ENCODE results near the gene PAX7.
A peak's percentile ranks its signal among the peaks of the same experiment; 100 is the strongest.

Gene PAX7

GRCh38 chr1:18711536-18712251 is 81.0 kb downstream of the PAX7 start:
- Histone ChIP-seq H3K18ac (ENCODE audit: low read length) (no peak overlapping the region), H3K4ac (ENCODE audit: low read depth, low read length) (no peak overlapping the region), H3K27me3 (ENCODE audit: insufficient read depth, low read length, poor library complexity) (peaks cover 3% of the 10 kb centered on the region), H3K36me3 (ENCODE audit: control insufficient read depth, insufficient read depth, low read length) (no peaks in the 10 kb centered on the region), H3K56ac (ENCODE audit: low read length) (no peak overlapping the region), H2BK120ac (ENCODE audit: low read depth, low read length) (no peak overlapping the region), H3K9ac (ENCODE audit: low read length) (no peak overlapping the region), H3K4me1 (ENCODE audit: control insufficient read depth, low read depth, low read length) (no peaks in the 10 kb centered on the region), H3K79me1 (ENCODE audit: low read length) (no peaks in the 10 kb centered on the region), H3K23ac (ENCODE audit: low read length) (no peak overlapping the region), H3K79me2 (ENCODE audit: control insufficient read depth, insufficient read depth, low read length) (no peaks in the 10 kb centered on the region), H4K5ac (ENCODE audit: low read length) (no peak overlapping the region), H2AK5ac (ENCODE audit: low read length) (no peak overlapping the region), H3K4me2 (ENCODE audit: low read length) (no peak overlapping the region), H2BK5ac (ENCODE audit: low read length) (no peak overlapping the region), H2BK15ac (replicated peaks; ENCODE audit: low read depth) (no peak overlapping the region), H3K27ac (ENCODE audit: low read depth, low read length) (no peak overlapping the region), H3K4me3 (ENCODE audit: low read length) (no peak overlapping the region), H4K8ac (ENCODE audit: low read depth, low read length) (no peak overlapping the region)
- DNase-seq: no peak
- WGBS (ENCODE audit: extremely low coverage, insufficient coverage, low lambda C conversion rate): no CpG with 5 or more reads among the region's 11 CpGs

- no peak overlapping the region for H3K4me3 ChIP-seq (ENCODE audit: low read length)
- no peak overlapping the region for H3K23ac ChIP-seq (ENCODE audit: low read length)
- H3K56ac ChIP-seq (ENCODE audit: low read length): no peak overlapping the region
- H4K5ac ChIP-seq (ENCODE audit: low read length): no peak overlapping the region
- H4K8ac ChIP-seq (ENCODE audit: low read depth, low read length): no peak overlapping the region
- no peak overlapping the region for H2BK5ac ChIP-seq (ENCODE audit: low read length)
- H3K36me3 ChIP-seq (ENCODE audit: control insufficient read depth, insufficient read depth, low read length): no peaks in the 10 kb centered on the region
- no peak overlapping the region for H3K27ac ChIP-seq (ENCODE audit: low read depth, low read length)
- no peaks in the 10 kb centered on the region for H3K79me2 ChIP-seq (ENCODE audit: control insufficient read depth, insufficient read depth, low read length)
- H3K27me3 ChIP-seq (ENCODE audit: insufficient read depth, low read length, poor library complexity): peaks cover 7% of the 10 kb centered on the region
- no peak overlapping the region for H2BK120ac ChIP-seq (ENCODE audit: low read depth, low read length)
- H2AK5ac ChIP-seq (ENCODE audit: low read length): no peak overlapping the region
- no CpG with 5 or more reads among the region's 5 CpGs for WGBS (ENCODE audit: extremely low coverage, insufficient coverage, low lambda C conversion rate)
- no peak overlapping the region for H2BK15ac ChIP-seq (replicated peaks; ENCODE audit: low read depth)
- no peak overlapping the region for H3K9ac ChIP-seq (ENCODE audit: low read length)
- no peaks in the 10 kb centered on the region for H3K79me1 ChIP-seq (ENCODE audit: low read length)
- H3K4ac ChIP-seq (ENCODE audit: low read depth, low read length): no peak overlapping the region
- no peak overlapping the region for H3K18ac ChIP-seq (ENCODE audit: low read length)
- H3K4me1 ChIP-seq (ENCODE audit: control insufficient read depth, low read depth, low read length): no peaks in the 10 kb centered on the region
- no peak overlapping the region for H3K4me2 ChIP-seq (ENCODE audit: low read length)
- DNase-seq: no peak
Observed at GRCh38 chr1:18712252-18712600, 81.6 kb downstream of the PAX7 start.

- Histone ChIP-seq H3K27me3 (ENCODE audit: insufficient read depth, low read length, poor library complexity) (peaks cover 15% of the 10 kb centered on the region), H3K18ac (ENCODE audit: low read length) (no peak overlapping the region), H3K9ac (ENCODE audit: low read length) (no peak overlapping the region), H2AK5ac (ENCODE audit: low read length) (no peak overlapping the region), H3K79me2 (ENCODE audit: control insufficient read depth, insufficient read depth, low read length) (no peaks in the 10 kb centered on the region), H3K4me1 (ENCODE audit: control insufficient read depth, low read depth, low read length) (no peaks in the 10 kb centered on the region), H3K4me3 (ENCODE audit: low read length) (no peak overlapping the region), H2BK5ac (ENCODE audit: low read length) (no peak overlapping the region), H2BK15ac (replicated peaks; ENCODE audit: low read depth) (no peak overlapping the region), H3K27ac (ENCODE audit: low read depth, low read length) (no peak overlapping the region), H3K56ac (ENCODE audit: low read length) (no peak overlapping the region), H4K8ac (ENCODE audit: low read depth, low read length) (no peak overlapping the region), H3K4me2 (ENCODE audit: low read length) (no peak overlapping the region), H3K23ac (ENCODE audit: low read length) (no peak overlapping the region), H3K36me3 (ENCODE audit: control insufficient read depth, insufficient read depth, low read length) (no peaks in the 10 kb centered on the region), H4K5ac (ENCODE audit: low read length) (no peak overlapping the region), H3K79me1 (ENCODE audit: low read length) (no peaks in the 10 kb centered on the region), H2BK120ac (ENCODE audit: low read depth, low read length) (no peak overlapping the region), H3K4ac (ENCODE audit: low read depth, low read length) (no peak overlapping the region)
- whole genome bisulfite sequencing (ENCODE audit: extremely low coverage, insufficient coverage, low lambda C conversion rate): no CpG with 5 or more reads among the region's 12 CpGs
- no peak for DNase-seq
Observed at GRCh38 chr1:18714404-18715175, 83.9 kb downstream of the PAX7 start.

GRCh38 chr1:18716112-18716784 is 85.6 kb downstream of the PAX7 start:
- Histone ChIP-seq H2BK5ac (ENCODE audit: low read length) (no peak overlapping the region), H3K79me2 (ENCODE audit: control insufficient read depth, insufficient read depth, low read length) (no peaks in the 10 kb centered on the region), H2BK120ac (ENCODE audit: low read depth, low read length) (no peak overlapping the region), H4K8ac (ENCODE audit: low read depth, low read length) (no peak overlapping the region), H3K27me3 (ENCODE audit: insufficient read depth, low read length, poor library complexity) (peaks cover 15% of the 10 kb centered on the region), H3K4me3 (ENCODE audit: low read length) (no peak overlapping the region), H3K4me1 (ENCODE audit: control insufficient read depth, low read depth, low read length) (no peaks in the 10 kb centered on the region), H3K18ac (ENCODE audit: low read length) (no peak overlapping the region), H3K4ac (ENCODE audit: low read depth, low read length) (no peak overlapping the region), H3K79me1 (ENCODE audit: low read length) (no peaks in the 10 kb centered on the region), H2AK5ac (ENCODE audit: low read length) (no peak overlapping the region), H4K5ac (ENCODE audit: low read length) (no peak overlapping the region), H3K23ac (ENCODE audit: low read length) (no peak overlapping the region), H3K4me2 (ENCODE audit: low read length) (no peak overlapping the region), H3K27ac (ENCODE audit: low read depth, low read length) (no peak overlapping the region), H3K56ac (ENCODE audit: low read length) (peak overlapping the region; percentile 65), H3K36me3 (ENCODE audit: control insufficient read depth, insufficient read depth, low read length) (no peaks in the 10 kb centered on the region), H3K9ac (ENCODE audit: low read length) (no peak overlapping the region), H2BK15ac (replicated peaks; ENCODE audit: low read depth) (no peak overlapping the region)
- WGBS (ENCODE audit: extremely low coverage, insufficient coverage, low lambda C conversion rate): 100% methylated on average over 1 of the region's 15 CpGs
- DNase-seq: no peak

GRCh38 chr1:18716785-18717678 is 86.4 kb downstream of the PAX7 start:
- H3K27me3 ChIP-seq (ENCODE audit: insufficient read depth, low read length, poor library complexity): peaks cover 15% of the 10 kb centered on the region
- no peak overlapping the region for H3K4ac ChIP-seq (ENCODE audit: low read depth, low read length)
- H2BK15ac ChIP-seq (replicated peaks; ENCODE audit: low read depth): no peak overlapping the region
- DNase-seq: no peak
- H3K27ac ChIP-seq (ENCODE audit: low read depth, low read length): no peak overlapping the region
- H3K9ac ChIP-seq (ENCODE audit: low read length): peak overlapping the region; percentile 1
- peak overlapping the region; percentile 26 for H3K4me2 ChIP-seq (ENCODE audit: low read length)
- H3K23ac ChIP-seq (ENCODE audit: low read length): no peak overlapping the region
- H2BK120ac ChIP-seq (ENCODE audit: low read depth, low read length): no peak overlapping the region
- H3K4me3 ChIP-seq (ENCODE audit: low read length): no peak overlapping the region
- peak overlapping the region; percentile 8 for H3K18ac ChIP-seq (ENCODE audit: low read length)
- no peaks in the 10 kb centered on the region for H3K79me2 ChIP-seq (ENCODE audit: control insufficient read depth, insufficient read depth, low read length)
- H3K4me1 ChIP-seq (ENCODE audit: control insufficient read depth, low read depth, low read length): peaks cover 1% of the 10 kb centered on the region
- H4K5ac ChIP-seq (ENCODE audit: low read length): no peak overlapping the region
- H4K8ac ChIP-seq (ENCODE audit: low read depth, low read length): no peak overlapping the region
- no peaks in the 10 kb centered on the region for H3K36me3 ChIP-seq (ENCODE audit: control insufficient read depth, insufficient read depth, low read length)
- peak overlapping the region; percentile 65 for H3K56ac ChIP-seq (ENCODE audit: low read length)
- H3K79me1 ChIP-seq (ENCODE audit: low read length): no peaks in the 10 kb centered on the region
- H2AK5ac ChIP-seq (ENCODE audit: low read length): no peak overlapping the region
- H2BK5ac ChIP-seq (ENCODE audit: low read length): no peak overlapping the region
- 100% methylated on average over 3 of the region's 72 CpGs for WGBS (ENCODE audit: extremely low coverage, insufficient coverage, low lambda C conversion rate)
